COLO668 (cell line): Measurements from ENCODE around the gene FADS2.

Source experiments
- DNase-seq: peaks from one replicate; lab custom pipeline; 2025; ENCODE audit not compliant: unreplicated experiment; lab: John Stamatoyannopoulos, UW

Gene FADS2

GRCh38 chr11:61904539-61905048, 76.5 kb downstream of the FADS2 start:
- DNase-seq: no peak

- no peak for DNase-seq
Measured at GRCh38 chr11:61905067-61905696, 77.1 kb downstream of the FADS2 start.

- no peak for DNase-seq
Measured at GRCh38 chr11:61905801-61906521, 77.9 kb downstream of the FADS2 start.

- no peak for DNase-seq
Measured at GRCh38 chr11:61906522-61906909, 78.4 kb downstream of the FADS2 start.

GRCh38 chr11:61907282-61907681, 79.2 kb downstream of the FADS2 start:
- DNase-seq: no peak

GRCh38 chr11:61907871-61908729, 80.0 kb downstream of the FADS2 start:
- no peak for DNase-seq

- DNase-seq: no peak
Measured at GRCh38 chr11:61908730-61909316, 80.7 kb downstream of the FADS2 start.

GRCh38 chr11:61910187-61911127, 82.4 kb downstream of the FADS2 start:
- no peak for DNase-seq

- DNase-seq: no peak
Measured at GRCh38 chr11:61911128-61911700, 83.1 kb downstream of the FADS2 start.

GRCh38 chr11:61911701-61912529, 83.8 kb downstream of the FADS2 start:
- no peak for DNase-seq

GRCh38 chr11:61912530-61912898, 84.4 kb downstream of the FADS2 start:
- DNase-seq: no peak

GRCh38 chr11:61912991-61913698, 85.0 kb downstream of the FADS2 start:
- DNase-seq: no peak

GRCh38 chr11:61913699-61914395, 85.7 kb downstream of the FADS2 start:
- no peak for DNase-seq

GRCh38 chr11:61914471-61915171, 86.5 kb downstream of the FADS2 start:
- DNase-seq: no peak

GRCh38 chr11:61916737-61917333, 88.7 kb downstream of the FADS2 start:
- DNase-seq: no peak
